HS-5 (cell line): ENCODE measurements around the gene CAMK2B.
A peak's percentile ranks its signal among the peaks of the same experiment; 100 is the strongest.

Experiments
- DNase-seq: peaks from one replicate; pipeline ENCODE4 v3.0.0-alpha.2; 2012; ENCODE audit warnings: low read depth

CAMK2B gene

DNA sequence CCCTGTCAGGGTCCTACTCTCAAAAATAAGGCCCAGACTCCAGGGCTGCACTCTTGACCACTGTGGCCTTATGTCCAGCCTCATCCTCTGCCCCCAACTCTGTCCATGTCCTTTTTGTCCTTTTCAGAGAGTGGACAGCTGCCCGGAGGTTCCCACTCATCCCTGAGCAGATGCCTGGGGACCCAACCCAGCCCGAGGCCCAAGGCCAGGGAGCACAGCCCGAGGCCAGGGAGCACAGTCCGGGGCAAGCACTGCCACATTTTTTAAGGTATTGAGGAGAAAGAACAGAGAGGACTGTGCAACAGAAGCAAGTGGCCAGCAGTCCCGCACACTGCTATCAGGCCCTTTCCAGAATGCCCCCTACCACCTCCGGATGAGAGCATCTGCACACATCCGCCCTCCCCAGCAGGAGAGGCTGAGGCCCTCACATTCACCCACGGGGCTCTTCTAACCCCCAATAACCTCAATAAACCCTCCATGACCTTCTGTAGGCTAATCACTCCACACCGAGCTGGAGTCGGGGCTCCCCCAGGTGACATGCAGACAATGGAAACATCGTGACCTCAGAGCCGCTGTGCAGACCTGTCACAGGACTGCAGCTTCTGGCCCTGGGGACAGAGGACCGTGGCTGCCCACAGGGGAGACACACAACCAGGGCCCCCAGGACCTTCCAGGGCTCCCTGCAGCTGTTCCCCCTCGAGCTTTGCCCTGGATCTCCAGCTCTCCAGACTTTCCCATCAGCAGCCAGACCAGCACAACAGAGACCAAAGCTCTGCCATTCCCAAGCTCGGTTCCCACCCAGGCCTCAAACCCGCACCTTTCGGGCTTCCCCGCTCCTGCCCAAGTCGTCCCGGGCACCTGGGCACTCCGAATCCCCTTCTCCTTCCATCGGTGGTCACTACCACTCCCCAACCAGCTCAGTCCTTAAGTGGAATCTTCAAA, 51.4 kb downstream of the CAMK2B start:
- DNase-seq, result no peak

GRCh38 chr7:44272981-44273380, 52.4 kb downstream of the CAMK2B start:
- DNase-seq, result no peak

DNA sequence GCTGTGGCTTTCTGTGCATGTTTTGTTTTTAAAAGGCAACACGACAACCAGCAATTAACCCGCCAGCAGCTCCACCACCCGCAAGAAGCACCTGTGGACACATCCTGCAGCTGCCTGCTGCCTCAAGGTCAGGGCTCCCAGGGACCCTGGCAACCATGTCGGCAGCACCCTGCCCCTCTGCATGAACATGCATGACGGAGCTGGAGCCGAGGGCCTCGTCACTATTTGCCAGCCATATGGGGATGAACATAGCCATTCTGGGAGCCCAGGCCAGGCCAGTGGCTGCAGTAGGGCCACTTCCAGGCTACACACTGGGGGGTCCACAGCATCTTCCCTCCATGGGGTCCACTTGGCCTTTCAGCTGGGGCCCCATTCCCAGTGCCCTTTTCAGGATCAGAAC, 52.9 kb downstream of the CAMK2B start:
- no peak for DNase-seq

- no peak for DNase-seq
Measured at GRCh38 chr7:44269943-44270493, 55.4 kb downstream of the CAMK2B start.

DNA sequence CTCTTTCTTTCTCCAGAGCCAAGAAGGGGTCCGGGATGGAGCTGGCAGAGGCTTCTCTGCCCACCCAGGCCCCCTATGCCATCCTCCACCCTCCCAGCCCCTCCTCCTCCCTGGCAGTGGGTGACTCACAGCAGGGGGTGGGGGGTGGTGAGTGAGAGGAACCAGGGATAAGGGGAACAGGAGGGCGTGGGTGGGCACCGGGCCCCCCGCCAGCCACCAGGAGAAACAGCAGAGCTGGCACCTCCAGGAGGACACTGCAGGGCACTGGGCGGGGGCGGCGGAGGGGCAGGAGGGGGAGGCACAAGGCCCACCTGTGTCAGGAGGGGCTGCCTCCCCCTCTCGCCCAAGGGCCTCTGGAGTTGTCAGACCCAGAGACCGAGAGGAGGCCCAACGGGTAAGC, 56.0 kb downstream of the CAMK2B start:
- no peak for DNase-seq

DNA sequence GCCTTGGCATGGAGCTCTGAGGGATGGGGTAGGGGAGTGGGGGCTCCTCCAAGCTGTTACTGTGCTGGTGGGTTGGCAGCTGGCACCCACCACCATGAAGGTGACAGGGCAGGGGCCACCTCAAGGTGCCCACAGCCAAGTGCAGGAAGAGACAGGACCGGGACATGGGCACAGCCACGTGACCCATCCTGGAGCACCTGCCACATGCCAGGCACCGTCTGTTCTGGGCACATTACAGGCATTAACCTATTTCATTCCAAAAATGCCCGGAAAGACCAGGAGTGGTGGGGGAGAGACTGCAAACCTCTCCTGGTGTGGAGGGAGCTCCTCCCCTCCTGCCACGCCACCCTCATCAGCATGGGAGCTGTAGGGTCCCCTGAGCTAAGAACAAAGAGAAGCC, 56.7 kb downstream of the CAMK2B start:
- no peak for DNase-seq

GRCh38 chr7:44267719-44268421, 57.5 kb downstream of the CAMK2B start:
- DNase-seq, result no peak

- DNase-seq, result no peak
Measured at GRCh38 chr7:44267178-44267577, 58.2 kb downstream of the CAMK2B start.

- no peak for DNase-seq
Measured at GRCh38 chr7:44266526-44266925, 58.9 kb downstream of the CAMK2B start.

- DNase-seq, result no peak
Measured at GRCh38 chr7:44265728-44266127, 59.7 kb downstream of the CAMK2B start.

DNA sequence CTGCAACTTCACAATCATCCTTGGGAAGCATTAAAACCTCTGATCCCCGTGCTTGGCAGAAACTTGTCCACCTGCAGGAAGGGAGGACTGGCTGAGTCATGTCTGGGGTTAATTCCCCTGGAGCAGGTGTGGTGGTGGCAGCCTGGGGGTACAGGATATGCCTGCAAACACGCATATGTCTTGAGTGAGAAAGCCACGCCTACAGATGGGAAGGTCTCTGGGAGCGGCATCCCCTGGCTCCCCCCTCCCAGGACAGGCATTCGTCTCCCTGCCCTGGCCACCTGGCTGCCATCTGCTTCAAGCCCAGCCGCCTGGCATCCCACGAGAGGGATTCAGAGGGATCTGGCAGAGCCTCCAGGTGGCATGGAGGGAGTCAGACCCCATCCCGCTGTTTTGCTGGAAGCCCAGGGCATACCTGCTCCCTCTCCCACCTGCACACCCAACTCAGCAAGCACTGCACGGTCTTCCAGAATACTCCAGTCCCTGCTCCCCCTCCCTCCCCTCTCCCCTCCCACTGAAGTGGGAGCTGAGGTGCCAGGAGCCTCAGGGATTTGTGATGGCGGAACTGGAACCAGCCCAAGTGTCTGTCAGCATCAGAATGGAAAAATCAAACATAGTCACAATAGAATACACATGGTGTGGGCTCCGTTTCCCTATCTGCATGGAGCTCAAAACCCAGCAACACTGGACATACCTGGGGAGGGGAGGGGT, 61.0 kb downstream of the CAMK2B start:
- no peak for DNase-seq

DNA sequence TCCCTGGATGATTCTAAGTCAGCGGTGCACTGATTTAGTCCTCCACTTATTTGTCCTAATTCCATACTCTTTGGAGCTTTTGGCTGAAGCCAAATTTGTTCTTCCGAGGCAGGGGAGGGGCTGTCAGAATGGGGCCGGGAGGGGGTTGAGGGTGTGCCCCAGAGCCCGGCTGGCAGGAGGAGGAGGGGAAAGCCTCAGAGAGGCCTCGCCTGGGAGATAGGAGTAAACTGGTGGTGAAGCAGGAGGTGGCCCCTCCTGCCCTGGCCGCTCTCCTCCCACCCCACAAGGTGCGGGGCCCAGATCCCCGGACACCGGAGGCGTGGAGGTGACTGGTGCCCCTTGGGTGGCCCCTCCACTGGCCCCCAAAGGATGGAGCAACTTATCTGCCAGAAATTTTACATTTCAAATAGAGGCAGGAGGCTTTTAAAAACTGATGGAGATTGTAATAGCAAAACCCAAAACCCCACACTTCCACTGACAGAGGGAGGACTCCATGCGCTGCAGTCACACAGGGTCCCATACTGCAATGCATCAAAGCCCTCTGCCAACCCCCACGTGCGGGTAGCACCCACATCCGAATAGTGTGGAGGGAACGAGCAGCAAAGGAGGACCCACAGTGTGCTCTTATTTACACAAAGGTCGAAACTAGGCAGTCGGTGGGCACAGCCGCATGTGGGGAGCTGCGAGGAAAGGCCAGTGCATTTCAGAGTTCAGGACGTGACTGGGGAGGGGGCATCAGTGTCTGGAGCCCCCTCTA, 61.9 kb downstream of the CAMK2B start:
- DNase-seq, result no peak

DNA sequence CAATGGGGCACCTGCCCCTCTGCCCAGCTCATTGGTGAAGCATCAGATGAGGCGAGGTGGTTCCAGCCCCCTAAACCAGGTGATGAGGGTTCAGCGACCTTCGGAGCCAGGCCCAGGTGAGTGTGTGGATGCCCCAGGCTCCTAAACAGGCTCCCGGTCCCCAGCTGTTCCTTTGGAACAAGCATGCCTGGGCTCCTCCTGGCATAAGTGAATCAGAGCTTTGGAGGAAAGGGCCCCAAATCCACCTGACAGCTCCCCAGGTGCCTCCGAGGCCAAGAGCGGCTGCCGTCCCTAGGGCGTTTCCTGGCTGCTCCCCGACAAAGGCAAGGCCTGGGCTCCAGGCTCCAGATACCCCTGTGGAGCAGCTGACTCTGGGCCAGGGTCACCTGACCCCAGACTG, 63.4 kb downstream of the CAMK2B start:
- no peak for DNase-seq

- no peak for DNase-seq
Measured at GRCh38 chr7:44261240-44261639, 64.2 kb downstream of the CAMK2B start.

GRCh38 chr7:44259547-44260457, 65.6 kb downstream of the CAMK2B start:
- peak; percentile 95 for DNase-seq

- DNase-seq, result no peak
Measured at GRCh38 chr7:44258865-44259546, 66.4 kb downstream of the CAMK2B start.

DNA sequence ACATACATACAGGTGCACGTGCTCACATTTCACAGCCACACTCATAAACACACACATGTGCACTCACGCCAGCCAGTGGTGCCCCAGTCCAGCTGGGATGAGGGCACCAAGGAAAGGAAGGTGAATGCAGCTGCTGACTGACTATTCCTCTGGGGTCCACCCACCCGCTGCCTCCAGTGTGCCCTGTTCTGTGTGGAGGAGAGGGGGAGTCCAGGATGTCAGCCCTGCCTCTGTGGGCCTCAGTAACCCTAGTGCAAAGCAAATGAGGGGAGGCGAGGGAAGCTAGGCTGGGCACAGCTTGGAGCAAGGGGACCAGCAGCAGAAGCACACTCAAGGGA, 67.0 kb downstream of the CAMK2B start:
- no peak for DNase-seq

DNA sequence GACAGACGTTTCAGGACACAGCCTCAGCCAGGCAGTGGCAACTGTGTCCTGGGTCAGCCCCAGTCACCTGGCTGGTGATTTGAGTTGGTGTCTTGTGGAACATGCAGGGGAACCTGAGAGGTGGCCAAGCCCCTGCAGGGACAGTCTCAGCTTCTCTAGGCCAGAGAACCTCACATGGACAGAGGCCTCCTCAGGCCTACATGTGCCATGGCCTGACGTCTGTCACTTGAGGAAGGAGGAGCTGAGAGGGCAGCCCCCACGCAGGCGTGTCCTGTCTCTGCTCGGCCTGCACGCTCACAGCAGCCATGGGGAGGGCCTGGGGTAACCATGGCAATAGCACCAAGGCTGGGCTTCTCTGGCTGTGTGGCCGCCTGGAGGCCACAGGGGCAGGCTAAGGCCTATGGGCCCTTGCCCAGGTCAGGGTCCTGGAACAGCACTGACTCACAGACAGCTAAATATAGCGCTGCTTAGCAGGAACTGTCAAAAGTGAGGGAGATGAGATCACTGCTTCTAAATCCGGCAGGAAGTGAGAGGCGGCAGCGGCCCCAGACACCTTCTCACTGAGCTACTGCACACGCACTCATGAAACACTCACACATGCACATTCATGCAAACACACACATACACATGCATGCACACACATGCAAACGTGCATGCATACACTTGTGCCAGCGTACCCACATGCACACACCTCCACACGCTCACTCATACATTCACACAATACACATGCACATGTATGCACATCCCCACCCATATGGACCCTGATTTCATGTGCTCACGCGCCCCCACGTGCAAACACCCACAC, 67.6 kb downstream of the CAMK2B start:
- peak; percentile 80 for DNase-seq

DNA sequence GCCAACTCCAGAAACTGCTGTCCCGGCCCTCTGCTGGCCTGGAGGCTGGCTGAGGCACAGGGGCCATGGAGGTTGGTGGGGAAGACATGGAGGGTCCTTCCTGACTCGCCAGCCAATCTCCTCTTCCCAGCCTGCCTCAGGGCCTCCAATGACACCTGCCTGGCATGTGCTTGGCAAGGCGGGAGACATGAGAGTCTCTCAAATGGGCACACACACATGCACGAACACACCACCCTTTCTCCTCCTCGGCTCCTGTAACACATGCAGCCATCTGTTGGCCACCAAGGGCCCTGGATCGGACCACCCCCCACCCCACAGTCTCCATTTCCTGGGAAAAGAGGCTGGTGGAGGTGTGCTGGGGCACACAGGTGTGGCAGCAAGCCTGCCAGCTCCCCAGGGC, 68.2 kb downstream of the CAMK2B start:
- DNase-seq, result no peak
